NCI-H1930 (cell line): Measurements from ENCODE around the gene VEGFC.
A peak's percentile ranks its signal among the peaks of the same experiment; 100 is the strongest.

ENCODE experiments used
- DNase-seq, 2 experiments: peaks; one replicate each; lab custom pipeline; 2025; lab: John Stamatoyannopoulos, UW

The VEGFC gene

DNA sequence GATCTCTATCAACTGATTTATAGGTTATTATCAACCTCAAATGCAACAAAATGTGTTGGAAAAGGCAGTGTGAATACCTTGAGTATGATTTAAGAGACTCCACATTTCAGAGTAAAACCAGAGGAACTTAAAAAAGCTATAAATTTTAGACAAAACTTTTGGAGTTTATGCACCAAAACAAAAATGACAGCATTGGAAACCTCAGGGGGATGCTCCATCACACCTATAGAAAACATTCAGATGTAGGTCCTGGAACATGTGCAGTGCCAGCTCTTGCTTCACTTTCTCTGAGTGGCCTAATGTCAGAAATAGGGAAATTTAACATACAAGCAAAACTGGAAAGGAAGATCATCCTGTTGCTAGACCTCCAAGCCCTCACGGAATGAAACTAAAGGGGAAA lies 5.8 kb upstream of the VEGFC start:
- DNase-seq: no peak

DNA sequence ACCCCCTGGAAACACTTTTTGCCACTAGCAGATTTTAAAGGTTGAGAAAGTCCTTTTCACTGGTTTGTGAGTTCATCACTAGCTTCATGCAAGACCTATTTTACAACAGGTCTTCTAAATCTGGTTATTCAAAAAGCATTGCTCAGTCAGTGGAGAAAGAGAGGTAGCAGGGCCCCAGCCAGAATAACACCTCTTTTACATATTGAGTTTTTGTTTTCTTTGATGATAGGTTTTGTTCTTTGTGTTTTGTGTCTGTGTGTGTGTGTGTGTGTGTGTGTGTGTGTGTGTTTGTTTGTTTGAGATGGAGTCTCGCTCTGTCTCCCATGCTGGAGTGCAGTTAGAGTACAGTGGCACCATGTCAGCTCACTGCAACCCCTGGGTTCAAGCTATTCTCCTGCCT lies 2.7 kb upstream of the VEGFC start:
- DNase-seq: no peak

DNA sequence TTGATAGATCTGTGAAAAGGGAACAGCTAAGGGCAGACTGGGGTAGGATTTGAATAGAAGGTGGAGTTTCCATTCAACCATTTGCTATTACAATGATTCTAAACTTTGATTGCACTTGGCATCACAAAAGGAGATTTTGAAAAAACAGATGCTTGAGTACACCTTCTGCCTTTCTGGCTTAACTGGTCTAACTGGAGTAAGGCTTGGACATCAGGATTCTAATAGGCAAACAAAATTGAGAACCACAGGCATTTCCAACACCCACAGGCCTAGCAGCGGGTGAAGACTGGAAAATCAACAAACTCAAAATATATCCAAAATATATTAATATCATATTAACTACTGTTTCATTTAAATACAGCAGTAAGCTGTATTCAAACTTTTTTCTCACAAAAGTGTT lies 1.9 kb upstream of the VEGFC start:
- no peak for DNase-seq

DNA sequence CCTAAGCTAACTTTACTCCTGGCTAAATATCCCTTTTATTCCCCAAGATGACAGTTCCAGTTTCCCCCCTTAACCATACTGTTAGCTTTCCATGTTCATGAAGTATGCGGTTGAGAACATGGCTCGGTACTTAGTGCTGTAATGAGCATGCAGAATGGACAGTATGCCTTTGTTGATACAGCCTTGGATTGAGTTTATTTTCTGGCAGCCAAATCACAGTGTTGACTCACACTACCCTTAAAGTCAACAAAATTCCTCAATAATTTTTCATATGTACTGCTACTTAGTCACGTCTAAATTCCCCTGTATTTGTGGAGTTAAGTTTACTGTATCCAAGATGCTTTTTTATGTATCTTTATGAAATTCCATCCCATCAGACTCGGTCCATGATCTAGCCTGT lies 1.4 kb upstream of the VEGFC start:
- DNase-seq: no peak

DNA sequence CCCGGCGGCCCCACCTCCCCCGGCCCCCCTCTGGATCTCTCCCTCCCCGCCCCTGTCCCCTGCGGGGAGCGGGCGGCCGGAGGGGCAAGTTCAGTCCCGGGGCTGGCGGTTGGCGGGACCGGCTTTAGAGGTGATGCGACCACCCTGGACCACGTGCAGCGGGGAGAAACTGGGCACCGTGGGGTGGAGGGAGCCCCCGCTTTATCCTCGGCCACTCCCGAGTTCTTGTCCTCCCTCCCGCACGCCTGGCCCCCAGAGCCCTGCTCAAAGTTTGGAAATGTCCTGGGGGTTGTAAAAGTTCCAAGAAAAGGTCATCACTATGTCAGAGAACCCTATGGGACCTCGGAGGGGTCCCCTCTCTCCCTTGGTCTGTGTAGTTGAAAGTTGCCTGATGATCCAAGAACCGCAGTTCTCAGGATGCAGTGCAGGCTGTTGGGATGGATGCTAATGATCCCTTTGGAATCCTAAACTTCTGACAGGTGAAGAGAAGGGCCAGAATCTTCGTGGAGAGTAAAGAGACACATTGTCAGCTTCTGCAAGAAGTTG lies 411 bp upstream of the VEGFC start:
- DNase-seq: no peak

DNA sequence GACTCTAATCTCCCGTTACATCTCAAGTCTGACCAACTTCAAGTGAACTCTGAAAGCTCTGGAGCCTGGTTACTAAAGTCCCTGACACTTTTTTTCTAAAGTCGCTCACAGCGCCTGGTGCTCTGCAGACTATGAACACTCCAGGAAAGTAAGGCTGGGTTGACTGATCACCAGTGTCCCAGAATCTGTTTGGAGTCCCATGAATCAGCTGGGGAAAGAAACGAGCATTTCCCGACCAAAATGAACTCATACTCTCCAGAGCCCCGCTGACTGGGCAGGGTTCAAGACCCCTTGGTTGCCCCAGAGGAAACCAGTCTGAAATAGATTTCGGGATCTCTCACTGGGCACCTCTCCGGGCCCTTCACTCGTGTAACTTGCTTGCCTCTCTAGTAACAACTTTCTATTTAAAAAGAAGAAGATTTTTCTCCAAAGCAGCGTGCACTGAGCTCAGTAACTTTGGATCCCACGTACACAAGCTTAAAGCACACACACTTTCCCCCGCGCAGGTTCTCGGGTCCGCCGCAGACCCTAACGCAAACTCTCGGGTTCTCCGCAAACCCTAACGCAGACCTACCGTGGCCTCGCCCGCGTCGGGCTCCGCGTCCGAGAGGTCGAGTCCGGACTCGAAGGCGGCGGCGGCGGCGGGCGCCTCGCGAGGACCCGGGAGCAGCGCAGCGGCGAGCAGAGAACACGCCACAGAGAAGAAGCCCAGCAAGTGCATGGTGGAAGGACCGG lies 964 bp downstream of the VEGFC start:
- DNase-seq: no peak

DNA sequence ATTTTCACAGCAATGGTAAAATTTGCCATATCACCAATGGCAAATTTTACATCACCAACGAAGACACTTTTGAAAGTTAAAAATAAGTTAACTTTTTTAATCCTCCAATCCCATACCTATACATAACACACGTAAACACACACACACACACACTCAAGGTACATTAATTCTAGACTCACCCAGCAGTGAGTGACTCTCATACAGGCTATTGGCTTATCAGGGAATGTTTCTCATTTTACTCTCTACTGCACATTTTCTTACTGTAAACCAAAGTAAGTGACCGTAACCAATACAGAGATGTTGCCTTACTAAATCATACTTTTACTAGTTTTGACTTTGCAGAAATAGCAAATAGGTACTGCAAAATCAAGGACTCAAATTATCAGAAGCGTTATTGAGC lies 2.3 kb downstream of the VEGFC start:
- DNase-seq: no peak

DNA sequence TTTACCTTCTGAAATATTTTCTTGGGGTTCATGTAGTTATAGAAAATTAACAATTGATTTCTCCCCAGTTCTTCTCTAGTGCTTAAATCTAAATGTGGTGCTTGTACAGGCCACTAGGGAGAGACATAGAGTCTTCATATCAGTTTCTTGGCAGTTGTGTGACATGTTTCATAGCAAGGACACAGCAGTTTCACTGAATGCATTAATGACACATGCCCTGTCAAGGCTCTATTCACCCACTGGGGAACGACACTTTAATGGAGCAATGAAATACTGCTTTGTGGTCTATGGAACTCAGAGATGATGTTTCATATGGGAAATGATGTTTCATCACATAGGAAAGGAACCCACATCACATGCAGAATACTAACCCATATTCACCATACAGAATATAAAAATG lies 2.8 kb downstream of the VEGFC start:
- no peak for DNase-seq

DNA sequence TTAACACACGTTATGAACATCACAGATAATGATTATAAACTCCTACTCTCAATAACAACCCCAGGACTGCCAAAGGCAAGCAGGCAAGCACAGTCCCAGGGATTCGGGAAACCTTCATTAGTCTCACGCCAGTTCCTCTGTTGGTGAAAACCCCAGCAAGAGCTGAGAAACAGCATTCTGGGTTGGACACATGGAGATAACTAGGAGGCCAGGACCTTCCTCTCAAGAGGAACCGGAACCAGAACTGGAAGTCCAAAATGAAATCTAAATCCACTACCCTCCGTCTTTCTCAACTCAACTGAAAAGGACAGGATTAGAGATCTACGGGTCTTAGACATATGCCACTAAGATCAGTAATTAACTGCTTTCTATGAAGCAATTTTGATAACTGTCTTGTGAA lies 3.8 kb downstream of the VEGFC start:
- DNase-seq: no peak

DNA sequence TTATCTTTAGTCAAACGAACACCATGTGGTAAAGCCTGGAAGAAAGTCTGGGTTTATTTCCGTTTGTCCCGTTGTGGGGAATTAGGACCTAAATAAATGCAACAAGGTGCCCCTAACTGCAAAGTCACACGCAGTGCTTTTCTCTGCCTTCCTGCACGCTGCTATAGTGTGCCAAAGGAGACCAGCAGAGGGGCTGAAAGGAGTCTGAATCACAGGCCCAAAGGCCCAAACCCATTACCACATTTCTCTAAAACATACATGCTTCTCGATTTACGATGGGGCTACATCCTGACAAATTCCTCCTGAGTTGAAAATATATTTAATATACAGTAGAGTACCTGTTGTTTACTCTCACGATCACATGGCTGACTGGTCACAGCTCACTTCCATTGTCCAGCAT lies 4.5 kb downstream of the VEGFC start:
- no peak for DNase-seq

DNA sequence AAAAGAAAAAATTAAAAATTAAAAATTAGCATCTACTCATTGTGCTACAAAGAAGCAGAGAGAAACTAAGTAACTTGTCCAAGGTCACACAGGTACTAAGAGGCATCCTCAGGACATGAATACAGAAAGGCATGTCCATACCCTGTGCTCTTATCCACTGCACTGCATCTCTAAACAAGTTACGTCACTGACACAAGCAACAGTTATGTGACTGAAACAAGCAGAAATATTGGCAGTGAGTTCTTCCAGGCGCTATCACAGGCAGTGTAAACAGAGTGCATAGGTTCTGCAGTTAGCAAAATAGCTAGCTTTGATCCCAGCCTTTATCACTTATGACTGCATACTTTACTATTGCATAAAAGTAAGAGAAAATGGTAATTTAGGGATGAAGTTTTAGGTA lies 7.9 kb downstream of the VEGFC start:
- DNase-seq: no peak

DNA sequence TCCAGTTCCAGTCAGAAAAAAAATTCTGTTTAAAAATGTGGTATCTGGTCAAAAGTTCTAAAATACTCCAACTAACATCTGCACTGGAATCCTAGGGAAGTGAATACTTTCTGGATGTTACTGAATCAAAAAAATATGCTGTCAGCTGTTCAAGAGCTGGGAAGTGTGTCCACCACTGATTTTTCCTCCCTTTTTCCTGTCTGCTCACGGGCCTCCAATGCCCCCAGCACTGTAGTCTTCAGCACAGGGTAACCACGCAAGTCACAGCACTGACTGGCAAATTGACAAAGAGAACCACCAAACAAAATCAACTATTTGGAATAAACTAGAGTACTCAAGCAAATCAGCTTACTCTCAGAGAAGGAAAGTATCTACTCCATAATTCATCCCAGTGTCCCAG lies 9.9 kb downstream of the VEGFC start:
- DNase-seq: no peak

DNA sequence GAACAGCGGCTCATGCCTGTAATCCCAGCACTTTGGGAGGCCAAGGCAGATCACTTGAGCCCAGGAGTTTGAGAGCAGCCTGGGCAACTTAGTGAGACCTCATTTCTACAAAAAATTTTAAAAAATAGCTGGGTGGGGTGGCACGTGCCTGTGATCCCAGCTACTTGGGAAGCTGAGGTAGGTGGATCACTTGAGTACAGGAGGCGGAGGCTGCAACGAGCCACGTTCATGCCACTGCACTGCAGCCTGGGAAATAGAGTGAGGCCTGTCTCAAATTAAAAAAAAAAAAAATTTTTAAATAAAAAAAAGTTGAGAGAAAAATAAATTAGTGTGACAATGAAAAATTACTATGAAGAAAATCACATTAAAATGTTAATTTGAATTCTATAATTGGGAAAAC lies 10.5 kb downstream of the VEGFC start:
- no peak for DNase-seq

DNA sequence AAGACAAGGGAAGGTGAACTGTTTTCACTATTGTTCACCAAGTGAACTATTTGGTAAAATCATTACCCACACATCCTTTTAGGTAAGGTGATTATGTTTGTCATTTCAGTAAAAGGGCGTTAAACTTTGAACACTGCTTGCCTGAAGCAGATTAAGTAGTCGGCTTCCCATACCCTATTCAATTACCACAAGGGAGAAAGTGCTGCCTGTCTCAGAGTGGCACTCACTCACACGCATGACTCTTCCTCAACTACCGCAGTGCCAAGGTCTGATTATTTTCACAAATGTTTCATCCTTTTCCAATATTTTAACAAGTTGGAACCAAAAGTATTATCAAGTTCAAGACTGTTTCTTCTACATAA lies 11.0 kb downstream of the VEGFC start:
- no peak for DNase-seq

DNA sequence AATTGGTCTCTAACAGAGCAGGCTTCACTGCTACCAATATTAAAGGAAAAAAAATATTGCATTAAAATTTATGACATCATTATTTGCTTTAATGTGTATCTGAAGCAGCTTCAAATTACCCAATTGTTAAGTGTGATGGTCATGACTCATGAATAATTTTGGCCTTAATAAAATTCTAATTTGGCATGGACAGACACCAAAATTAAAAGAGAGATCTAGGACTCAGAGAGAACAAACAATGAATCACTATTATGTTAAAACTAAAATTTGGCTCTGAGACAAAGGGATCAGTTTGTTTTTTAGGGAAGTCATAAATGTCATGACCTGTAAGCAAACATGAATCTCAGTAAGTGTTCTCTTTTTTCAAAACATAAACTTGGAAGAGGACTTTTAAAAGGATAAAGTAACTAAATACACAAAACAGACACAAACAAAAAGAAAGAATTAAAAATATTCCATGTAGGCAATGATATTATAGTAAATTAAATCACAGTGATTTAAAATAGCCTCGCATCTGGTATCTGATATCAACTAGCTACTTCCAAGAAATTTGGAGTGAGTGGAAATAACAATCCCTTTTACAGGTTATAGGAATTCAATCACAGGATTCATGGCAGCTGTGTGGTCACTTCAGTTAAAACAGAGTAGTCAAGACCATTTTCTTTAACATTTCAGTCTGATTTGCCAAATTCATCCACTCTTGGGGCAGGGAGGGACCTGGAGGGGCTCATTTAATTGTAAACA lies 11.6 kb downstream of the VEGFC start:
- no peak for DNase-seq

DNA sequence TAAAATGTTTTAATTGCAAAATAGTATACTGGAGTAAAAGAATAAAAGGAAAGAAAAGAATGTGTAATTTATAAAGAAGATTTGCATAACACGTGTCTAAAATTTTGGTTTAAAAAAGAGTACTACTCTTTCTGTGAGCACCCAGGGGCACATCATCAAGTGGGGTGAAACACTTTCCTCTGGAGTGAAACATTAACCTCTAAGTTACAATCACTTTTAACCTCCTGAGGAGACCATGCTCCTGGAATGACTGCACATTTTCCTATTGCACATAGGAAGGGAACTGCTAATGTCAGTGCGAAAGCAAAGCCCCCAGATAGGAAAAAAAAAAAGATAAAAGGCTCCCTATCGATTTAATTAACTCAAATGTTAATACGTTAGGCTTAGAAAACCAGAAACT lies 13.3 kb downstream of the VEGFC start:
- no peak for DNase-seq

DNA sequence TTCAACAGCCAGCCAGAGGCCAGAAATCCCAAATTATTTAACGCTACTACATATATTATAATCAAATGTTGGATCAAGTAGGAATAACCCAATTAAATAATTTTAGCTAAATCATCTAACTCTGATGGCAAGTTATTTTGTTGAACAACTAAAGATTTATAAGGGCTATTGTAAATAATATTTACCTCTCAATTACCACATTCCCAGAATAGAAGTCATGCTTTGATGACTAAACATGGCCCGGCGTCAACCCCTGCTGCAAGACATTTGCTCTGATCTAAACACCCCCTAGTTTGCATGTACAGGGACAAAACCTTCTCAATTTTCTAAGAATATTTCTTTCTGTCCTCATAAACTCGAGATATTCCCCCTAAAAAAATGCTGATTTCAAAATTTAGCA lies 14.2 kb downstream of the VEGFC start:
- DNase-seq: peak; percentile 36 to 60

DNA sequence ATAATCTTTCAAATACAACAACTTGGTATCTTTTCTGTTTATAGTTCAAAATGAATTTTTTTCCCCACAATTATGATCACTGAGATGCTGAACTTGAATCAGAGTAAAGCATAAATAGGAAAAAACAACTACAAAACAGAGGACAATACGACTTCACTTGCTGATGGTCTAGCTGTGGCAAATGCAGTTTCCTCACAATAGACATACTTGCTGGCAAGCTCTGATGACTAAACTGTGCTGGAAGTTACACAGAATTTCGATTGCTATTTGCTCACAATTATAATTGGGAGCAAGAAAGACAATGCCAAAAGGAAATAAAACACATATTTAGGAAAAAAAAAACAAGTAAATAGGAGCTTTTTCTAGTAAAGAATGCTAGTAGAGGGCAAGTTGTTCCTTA lies 14.7 kb downstream of the VEGFC start:
- DNase-seq: peak; percentile 14 to 60

DNA sequence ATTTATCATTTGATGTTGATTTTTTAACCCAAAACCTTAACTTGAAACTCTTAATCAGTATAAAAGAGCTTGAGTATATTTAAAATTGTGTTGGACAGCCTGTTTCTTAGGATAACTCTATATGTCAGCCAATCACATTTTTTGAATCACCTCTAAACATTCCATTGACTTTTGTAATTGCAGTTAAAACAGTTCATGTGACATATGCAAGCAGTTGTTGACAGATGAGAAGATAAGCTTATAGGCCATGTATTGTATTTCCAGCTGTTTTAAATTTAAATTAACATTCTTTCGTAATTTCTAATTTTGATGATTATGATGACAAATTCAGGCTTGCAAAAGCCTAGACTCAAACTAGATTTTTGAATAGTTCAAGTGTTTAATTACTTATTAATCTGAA lies 17.4 kb downstream of the VEGFC start:
- no peak for DNase-seq

DNA sequence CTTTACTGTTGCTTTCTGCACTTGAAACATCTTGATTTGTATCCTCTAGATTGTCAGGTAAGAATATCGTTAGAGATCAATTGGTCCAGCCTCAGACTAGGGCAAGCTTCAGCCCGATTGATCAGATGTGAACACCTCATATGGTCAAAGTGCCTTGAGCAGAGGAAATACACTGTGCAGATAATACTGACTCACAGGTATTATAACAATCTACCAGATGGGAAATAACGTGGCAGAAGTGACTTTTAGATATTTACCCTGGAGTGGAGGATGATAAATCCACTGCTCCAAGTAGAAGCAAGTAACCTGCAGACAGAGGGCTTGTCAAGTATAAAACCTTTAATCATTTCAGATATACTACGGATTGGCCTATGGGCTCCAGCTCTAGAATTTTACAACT lies 17.9 kb downstream of the VEGFC start:
- DNase-seq: no peak

DNA sequence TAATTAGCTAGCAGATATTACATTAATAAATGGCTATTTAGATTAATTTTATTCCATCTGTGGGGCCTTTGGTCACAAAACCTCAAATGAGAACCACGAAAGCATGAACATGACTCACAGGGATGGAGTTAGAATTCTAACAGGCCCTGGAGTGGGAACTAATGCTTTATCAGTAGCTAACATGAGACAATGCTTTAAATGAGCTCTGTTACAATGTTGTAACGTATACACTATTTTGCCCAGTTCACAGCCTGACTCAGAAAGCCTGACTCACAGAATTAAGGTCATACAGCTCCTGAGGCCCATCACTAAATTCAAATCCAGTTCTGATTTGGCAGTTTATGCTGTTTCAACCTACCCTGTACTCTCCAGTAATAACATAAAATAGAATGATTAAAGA lies 23.2 kb downstream of the VEGFC start:
- DNase-seq: no peak

DNA sequence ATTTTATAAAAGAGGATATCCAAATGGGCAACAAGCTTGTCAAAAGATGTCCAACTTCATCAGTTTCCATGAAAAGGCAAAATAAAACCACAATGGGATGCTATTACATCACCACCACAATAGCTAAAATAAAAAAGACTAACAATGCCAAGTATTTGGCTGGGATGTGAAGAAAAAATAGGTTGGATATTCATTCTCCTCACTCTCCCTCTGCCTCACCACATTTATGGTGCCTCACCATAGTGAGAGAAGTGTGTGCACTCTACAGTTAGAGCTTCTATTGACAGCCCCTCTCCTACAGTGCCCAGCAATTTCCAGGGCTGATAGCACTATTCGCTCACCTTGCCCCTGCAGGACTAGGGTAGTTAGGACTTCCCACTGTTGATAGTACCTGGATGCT lies 25.5 kb downstream of the VEGFC start:
- DNase-seq: no peak

DNA sequence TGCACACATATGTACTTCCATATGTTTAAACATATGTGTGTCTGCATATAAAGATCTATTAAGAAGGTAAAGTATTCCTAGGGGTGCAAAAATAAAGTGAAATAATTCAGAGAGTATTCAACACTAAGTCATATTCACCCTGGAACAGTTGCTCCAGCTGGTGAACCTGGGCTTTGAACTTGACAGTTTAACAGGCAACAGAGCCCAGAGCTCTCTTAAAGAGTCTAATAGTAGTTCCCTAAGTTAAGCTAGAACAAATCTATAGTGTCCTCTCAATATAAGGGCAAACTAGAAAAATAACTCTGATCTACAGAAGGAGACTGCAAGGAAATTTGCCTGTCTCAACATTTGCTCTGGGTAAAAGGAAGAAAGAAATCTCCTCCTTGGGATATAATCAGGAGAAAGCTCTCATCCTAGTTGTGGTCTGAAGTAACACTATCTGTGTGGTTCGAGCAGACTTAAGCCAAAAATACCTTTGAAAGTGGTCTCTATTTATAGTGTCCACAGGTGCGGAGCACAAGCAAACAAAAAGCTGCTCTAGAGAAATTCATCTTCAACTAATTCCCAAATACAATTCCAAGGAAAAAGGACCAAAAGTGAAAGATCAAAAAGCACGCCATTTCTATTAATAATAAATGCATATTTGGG lies 29.9 kb downstream of the VEGFC start:
- no peak for DNase-seq
